Measurements from ENCODE around the gene WWOX.
A peak's percentile ranks its signal among the peaks of the same experiment; 100 is the strongest.

- TF ChIP-seq CTCF (conservative IDR thresholded peaks at IDR 0.05; ENCODE audit: low read depth, low read length) = no peak
- no peak for TF ChIP-seq RAD21 (IDR thresholded peaks at IDR 0.05; ENCODE audit: low read length)
- no peak for TF ChIP-seq POLR2A (IDR thresholded peaks at IDR 0.05; ENCODE audit: low read depth, low read length)
- TF ChIP-seq SMC3 (IDR thresholded peaks at IDR 0.05; ENCODE audit: low read depth, low read length) = no peak
- TF ChIP-seq CEBPB (IDR thresholded peaks at IDR 0.05; ENCODE audit: low read depth, low read length) = 0 out of 2 replicates have a peak, but pooled peaks have one; percentile 19
- TF ChIP-seq USF2 (IDR thresholded peaks at IDR 0.05; ENCODE audit: low read depth, low read length) = no peak
- TF ChIP-seq RCOR1 (IDR thresholded peaks at IDR 0.05; ENCODE audit: insufficient replicate concordance, low read length) = no peak
- no peak for TF ChIP-seq RFX5 (IDR thresholded peaks at IDR 0.05; ENCODE audit: low read depth, low read length)
- no peak for TF ChIP-seq MAFK (IDR thresholded peaks at IDR 0.05; ENCODE audit: low read depth, low read length)
- TF ChIP-seq NFE2L2 (IDR thresholded peaks at IDR 0.05; ENCODE audit: low read depth, low read length) = no peak
- TF ChIP-seq BHLHE40 (IDR thresholded peaks at IDR 0.05; ENCODE audit: low read depth, low read length) = no peak
- no peak for TF ChIP-seq FOS (IDR thresholded peaks at IDR 0.05; ENCODE audit: low read depth, low read length)
- TF ChIP-seq ELK1 (IDR thresholded peaks at IDR 0.05; ENCODE audit: borderline replicate concordance, low read depth, low read length) = no peak
- no peak for TF ChIP-seq MAZ (IDR thresholded peaks at IDR 0.05; ENCODE audit: borderline replicate concordance, low read depth, low read length)
Measured at GRCh38 chr16:78732696-78733095, 633.2 kb downstream of the WWOX start.
